GM12801 (cell line): ENCODE measurements around the gene FAF1.

Source experiments
- CTCF ChIP-seq: IDR thresholded peaks from one replicate; pipeline ENCODE4 v1.5.1; 2011; ENCODE audit warnings: control low read depth; ENCODE audit not compliant: insufficient read length; ENCODE audit errors: extremely low read depth

The FAF1 gene

GRCh38 chr1:50959913-50960844 lies at the start of gene FAF1:
TSS of gene FAF1 (minus strand) at chr1:50960267. CDS start at chr1:50959811, 456 bp downstream.
- no peak for TF ChIP-seq CTCF

- no peak for TF ChIP-seq CTCF
Observed at GRCh38 chr1:51009381-51009780, 49.3 kb upstream of the FAF1 start.

- TF ChIP-seq CTCF, result no peak
Observed at GRCh38 chr1:51002516-51002915, 42.4 kb upstream of the FAF1 start.

GRCh38 chr1:51000651-51001050 lies 40.6 kb upstream of the FAF1 start:
- no peak for TF ChIP-seq CTCF

- TF ChIP-seq CTCF, result no peak
Observed at GRCh38 chr1:51000160-51000559, 40.1 kb upstream of the FAF1 start.

GRCh38 chr1:50996083-50996482 lies 36.0 kb upstream of the FAF1 start:
- TF ChIP-seq CTCF, result no peak

- TF ChIP-seq CTCF, result no peak
Observed at GRCh38 chr1:50995651-50996050, 35.6 kb upstream of the FAF1 start.
